Mesendoderm (in vitro differentiated cells): ENCODE results near the gene DNM3.

Experiments used
- DNase-seq: peaks from one replicate; pipeline ENCODE4 v3.0.0; 2013
- H2AK5ac ChIP-seq: 2 replicates; pipeline ENCODE4 v1.6.1; 2013; ENCODE audit warnings: low read length, inconsistent platforms
- H2BK120ac ChIP-seq: 2 replicates; pipeline ENCODE4 v1.6.1; 2013; ENCODE audit warnings: low read depth, mild to moderate bottlenecking, low read length, moderate library complexity, mixed read lengths
- H2BK15ac ChIP-seq: replicated peaks from 2 replicates; pipeline ENCODE4 v1.6.1; 2013; ENCODE audit warnings: low read depth, mild to moderate bottlenecking, moderate library complexity
- H2BK5ac ChIP-seq: 2 replicates; pipeline ENCODE4 v1.6.1; 2013; ENCODE audit warnings: low read length, inconsistent platforms
- H3K18ac ChIP-seq: 2 replicates; pipeline ENCODE4 v1.6.1; 2013; ENCODE audit warnings: mild to moderate bottlenecking, low read length, mixed read lengths
- H3K23ac ChIP-seq: one replicate; pipeline ENCODE4 v1.6.1; 2013; ENCODE audit warnings: low read length
- H3K27ac ChIP-seq: 2 replicates; pipeline ENCODE4 v1.5.1; 2013; ENCODE audit warnings: low read depth, mild to moderate bottlenecking, inconsistent platforms, low read length, moderate library complexity
- H3K27me3 ChIP-seq: 2 replicates; pipeline ENCODE4 v1.6.1; 2013; ENCODE audit warnings: low read length, control low read depth, mild to moderate bottlenecking, inconsistent platforms; ENCODE audit not compliant: insufficient read depth, poor library complexity
- H3K36me3 ChIP-seq: 2 replicates; pipeline ENCODE4 v1.6.1; 2013; ENCODE audit warnings: low read length, inconsistent platforms; ENCODE audit not compliant: control insufficient read depth, insufficient read depth
- H3K4ac ChIP-seq: one replicate; pipeline ENCODE4 v1.6.1; 2013; ENCODE audit warnings: low read depth, mild to moderate bottlenecking, low read length, moderate library complexity
- H3K4me1 ChIP-seq: 2 replicates; pipeline ENCODE4 v1.6.1; 2013; ENCODE audit warnings: low read depth, low read length, inconsistent platforms; ENCODE audit not compliant: control insufficient read depth
- H3K4me2 ChIP-seq: 2 replicates; pipeline ENCODE4 v1.6.1; 2013; ENCODE audit warnings: low read length
- H3K4me3 ChIP-seq: 2 replicates; pipeline ENCODE4 v1.5.1; 2013; ENCODE audit warnings: mild to moderate bottlenecking, low read length
- H3K56ac ChIP-seq: one replicate; pipeline ENCODE4 v1.6.1; 2013; ENCODE audit warnings: low read length
- H3K79me1 ChIP-seq: 2 replicates; pipeline ENCODE4 v1.6.1; 2013; ENCODE audit warnings: low read length, inconsistent platforms
- H3K79me2 ChIP-seq: 2 replicates; pipeline ENCODE4 v1.6.1; 2013; ENCODE audit warnings: mild to moderate bottlenecking, low read length; ENCODE audit not compliant: control insufficient read depth, insufficient read depth
- H3K9ac ChIP-seq: 2 replicates; pipeline ENCODE4 v1.6.1; 2013; ENCODE audit warnings: low read length, inconsistent platforms
- H4K5ac ChIP-seq: one replicate; pipeline ENCODE4 v1.6.1; 2013; ENCODE audit warnings: low read length
- H4K8ac ChIP-seq: one replicate; pipeline ENCODE4 v1.6.1; 2013; ENCODE audit warnings: low read depth, mild to moderate bottlenecking, control low read depth, low read length, moderate library complexity
- WGBS: extraction: QIAGEN DNeasy Blood & Tissue Kit; methylation state at CpG from one replicate; pipeline ENCODE4 v1.1.7; 2013; ENCODE audit warnings: low lambda C conversion rate, missing lambda C conversion rate; ENCODE audit not compliant: insufficient coverage; ENCODE audit errors: extremely low coverage; 5-methylcytosine and 5-hydroxymethylcytosine counted together

Gene DNM3

GRCh38 chr1:172375211-172375631, 533.9 kb downstream of the DNM3 start:
- no CpG with 5 or more reads among the region's 2 CpGs for WGBS
- H3K79me2 ChIP-seq, result no peaks in the 10 kb centered on the region
- H3K56ac ChIP-seq, result no peak overlapping the region
- no peak overlapping the region for H3K4ac ChIP-seq
- no peak overlapping the region for H2BK120ac ChIP-seq
- no peak overlapping the region for H3K23ac ChIP-seq
- H3K27ac ChIP-seq, result no peak overlapping the region
- H2BK15ac ChIP-seq, result no peak overlapping the region
- H3K79me1 ChIP-seq, result no peaks in the 10 kb centered on the region
- H4K8ac ChIP-seq, result no peak overlapping the region
- H3K18ac ChIP-seq, result no peak overlapping the region
- no peak overlapping the region for H3K4me2 ChIP-seq
- H4K5ac ChIP-seq, result no peak overlapping the region
- no peak overlapping the region for H3K4me3 ChIP-seq
- H3K9ac ChIP-seq, result no peak overlapping the region
- no peak overlapping the region for H2BK5ac ChIP-seq
- H3K27me3 ChIP-seq, result no peaks in the 10 kb centered on the region
- no peak for DNase-seq
- H2AK5ac ChIP-seq, result no peak overlapping the region
- no peaks in the 10 kb centered on the region for H3K36me3 ChIP-seq
- H3K4me1 ChIP-seq, result no peaks in the 10 kb centered on the region

- H3K9ac ChIP-seq, result no peak overlapping the region
- no peaks in the 10 kb centered on the region for H3K79me2 ChIP-seq
- H4K5ac ChIP-seq, result no peak overlapping the region
- no peak overlapping the region for H3K23ac ChIP-seq
- no peak overlapping the region for H3K27ac ChIP-seq
- H2BK15ac ChIP-seq, result no peak overlapping the region
- H4K8ac ChIP-seq, result no peak overlapping the region
- H3K4ac ChIP-seq, result no peak overlapping the region
- H3K79me1 ChIP-seq, result no peaks in the 10 kb centered on the region
- no peak overlapping the region for H2BK5ac ChIP-seq
- no peak for DNase-seq
- no peak overlapping the region for H3K4me2 ChIP-seq
- H3K4me1 ChIP-seq, result no peaks in the 10 kb centered on the region
- WGBS, result no CpG with 5 or more reads among the region's 2 CpGs
- no peak overlapping the region for H2BK120ac ChIP-seq
- H3K4me3 ChIP-seq, result no peak overlapping the region
- no peaks in the 10 kb centered on the region for H3K36me3 ChIP-seq
- no peak overlapping the region for H2AK5ac ChIP-seq
- H3K18ac ChIP-seq, result no peak overlapping the region
- H3K56ac ChIP-seq, result no peak overlapping the region
- H3K27me3 ChIP-seq, result no peaks in the 10 kb centered on the region
These were observed 535.1 kb downstream of the DNM3 start for GRCh38 chr1:172376431-172376830.

- no peak overlapping the region for H3K27ac ChIP-seq
- no peak overlapping the region for H3K4ac ChIP-seq
- H2BK5ac ChIP-seq, result no peak overlapping the region
- H4K5ac ChIP-seq, result no peak overlapping the region
- H3K79me2 ChIP-seq, result no peaks in the 10 kb centered on the region
- H3K56ac ChIP-seq, result no peak overlapping the region
- no peak overlapping the region for H3K4me2 ChIP-seq
- DNase-seq, result no peak
- no peak overlapping the region for H2BK15ac ChIP-seq
- H2BK120ac ChIP-seq, result no peak overlapping the region
- no peaks in the 10 kb centered on the region for H3K4me1 ChIP-seq
- H2AK5ac ChIP-seq, result no peak overlapping the region
- no peak overlapping the region for H3K18ac ChIP-seq
- no peaks in the 10 kb centered on the region for H3K79me1 ChIP-seq
- no peak overlapping the region for H3K4me3 ChIP-seq
- H3K36me3 ChIP-seq, result no peaks in the 10 kb centered on the region
- H3K23ac ChIP-seq, result no peak overlapping the region
- no peak overlapping the region for H4K8ac ChIP-seq
- H3K9ac ChIP-seq, result no peak overlapping the region
- H3K27me3 ChIP-seq, result no peaks in the 10 kb centered on the region
These were observed 536.3 kb downstream of the DNM3 start for GRCh38 chr1:172377565-172377964.

- Histone ChIP-seq H2BK120ac (no peak overlapping the region), H3K18ac (no peak overlapping the region), H3K27me3 (no peaks in the 10 kb centered on the region), H3K9ac (no peak overlapping the region), H4K8ac (no peak overlapping the region), H3K4me3 (no peak overlapping the region), H3K4ac (no peak overlapping the region), H3K27ac (no peak overlapping the region), H3K4me1 (no peaks in the 10 kb centered on the region), H2BK5ac (no peak overlapping the region), H3K79me1 (no peaks in the 10 kb centered on the region), H3K56ac (no peak overlapping the region), H2AK5ac (no peak overlapping the region), H3K36me3 (no peaks in the 10 kb centered on the region), H2BK15ac (no peak overlapping the region), H3K23ac (no peak overlapping the region), H4K5ac (no peak overlapping the region), H3K4me2 (no peak overlapping the region), H3K79me2 (no peaks in the 10 kb centered on the region)
- DNase-seq, result no peak
- no CpG with 5 or more reads among the region's 1 CpG for WGBS
These were observed 536.9 kb downstream of the DNM3 start for GRCh38 chr1:172378109-172378760.

- Histone ChIP-seq H3K56ac (no peak overlapping the region), H3K4me3 (no peak overlapping the region), H3K27ac (no peak overlapping the region), H3K23ac (no peak overlapping the region), H4K5ac (no peak overlapping the region), H3K4ac (no peak overlapping the region), H3K9ac (no peak overlapping the region), H2BK120ac (no peak overlapping the region), H3K27me3 (no peaks in the 10 kb centered on the region), H3K18ac (no peak overlapping the region), H2BK5ac (no peak overlapping the region), H3K79me2 (no peaks in the 10 kb centered on the region), H4K8ac (no peak overlapping the region), H3K4me2 (no peak overlapping the region), H3K36me3 (no peaks in the 10 kb centered on the region), H3K4me1 (no peaks in the 10 kb centered on the region), H2AK5ac (no peak overlapping the region), H2BK15ac (no peak overlapping the region), H3K79me1 (no peaks in the 10 kb centered on the region)
- WGBS, result no CpG with 5 or more reads among the region's 6 CpGs
- DNase-seq, result no peak
These were observed 539.3 kb downstream of the DNM3 start for GRCh38 chr1:172380441-172381244.
